K562 (cell line): ENCODE measurements around the gene LAMC1. TPM values are rescaled to one million over a fixed set of nuclear protein-coding genes. Genes with fewer than 3 reads are reported as not detected.

ENCODE experiments used
- ATAC-seq: fragments of 200-7000 bp; cut with Tn5 transposase; 3 replicates; pipeline ENCODE4 v1.9.1; 2020; ENCODE audit warnings: moderate library complexity
- BruUV-seq: library from RNA; stranded (reverse); fragments of 400-500 nt; replicated peaks from 2 replicates; lab custom pipeline; 2021; lab: Mats Ljungman, UMichigan
- CTCF ChIA-PET: fragments of 300-600 bp; formaldehyde crosslinking; extraction: SDS; loops from one replicate; lab custom pipeline; 2021; ENCODE audit warnings: low intra/inter-chr PET ratio; lab: Yijun Ruan, JAX
- POLR2A ChIA-PET: fragments of 300-600, 350-650 bp; sonication (Branson Sonifier 250); formaldehyde crosslinking; extraction: SDS; loops from one replicate; lab custom pipeline; 2021; ENCODE audit warnings: antibody characterized with exemption, inconsistent platforms; lab: Yijun Ruan, JAX
- DNase-seq, 4 experiments: peaks; one replicate each; pipeline versions ENCODE4 v3.0.0 to v3.0.0-alpha.2; 2011 to 2018; ENCODE audit warnings: low spot score in 3 of 4, mixed read lengths in 3 of 4; ENCODE audit errors: extremely low read depth in 1 of 4
- FAIRE-seq: peaks from 2 replicates; lab custom pipeline; 2011; peaks lifted over from hg19 to GRCh38; lab: Jason Lieb, UNC
- H2AFZ ChIP-seq: 2 replicates; pipeline ENCODE4 v1.6.0; 2011; ENCODE audit warnings: low read depth, low read length, control low read depth, inconsistent platforms
- H3K27ac ChIP-seq: fragments of 200-600 bp; 3 replicates; pipeline ENCODE4 v1.8.0; 2011; ENCODE audit warnings: low read depth, mild to moderate bottlenecking, control low read depth, inconsistent platforms, low read length, moderate library complexity, mixed read lengths; ENCODE audit errors: extremely low read depth
- H3K27me3 ChIP-seq, 2 experiments: fragments of 300-600 bp in 1 of 2; 2 replicates in 1 of 2; 3 replicates in 1 of 2; pipeline versions ENCODE4 v1.6.0 to v1.8.0; 2011; ENCODE audit warnings: inconsistent platforms in 2 of 2, low read length in 2 of 2, mild to moderate bottlenecking in 1 of 2, mixed read lengths in 1 of 2, moderate library complexity in 1 of 2; ENCODE audit not compliant: control insufficient read depth in 2 of 2, insufficient read depth in 2 of 2
- H3K36me3 ChIP-seq: fragments of 300-600 bp; 3 replicates; pipeline ENCODE4 v1.8.0; 2011; ENCODE audit warnings: mild to moderate bottlenecking, low read length, inconsistent platforms; ENCODE audit not compliant: control insufficient read depth, insufficient read depth
- H3K4me1 ChIP-seq, 2 experiments: fragments of 200-600 bp in 1 of 2; replicated peaks in 1 of 2; 2 replicates in 1 of 2; 3 replicates in 1 of 2; pipeline versions ENCODE4 v1.5.1 to v1.8.0; 2011; ENCODE audit warnings: inconsistent platforms in 2 of 2, low read length in 2 of 2, mild to moderate bottlenecking in 1 of 2, mixed read lengths in 1 of 2, moderate library complexity in 1 of 2; ENCODE audit not compliant: control insufficient read depth in 2 of 2, insufficient read depth in 2 of 2
- H3K4me2 ChIP-seq: 2 replicates; pipeline ENCODE4 v1.6.1; 2011; ENCODE audit warnings: low read length, control low read depth, inconsistent platforms, mixed read lengths; ENCODE audit not compliant: insufficient read depth
- H3K4me3 ChIP-seq: fragments of 200-600 bp; sonication (generic), shearing (Covaris generic); 2 replicates; pipeline ENCODE4 v1.5.1; 2016; ENCODE audit warnings: control low read depth, inconsistent platforms
- H3K79me2 ChIP-seq: fragments of 200-600 bp; 3 replicates; pipeline ENCODE4 v1.8.0; 2011; ENCODE audit warnings: low read length, inconsistent platforms; ENCODE audit not compliant: control insufficient read depth, insufficient read depth
- H3K9ac ChIP-seq, 2 experiments: 2 replicates each; pipeline versions ENCODE4 v1.6.0 to v1.6.1; 2011; ENCODE audit warnings: low read depth in 2 of 2, low read length in 2 of 2, control low read depth in 1 of 2, inconsistent platforms in 1 of 2, mild to moderate bottlenecking in 1 of 2, mixed read lengths in 1 of 2; ENCODE audit not compliant: insufficient read depth in 1 of 2
- H3K9me1 ChIP-seq: one replicate; pipeline ENCODE4 v1.6.0; 2011; ENCODE audit warnings: inconsistent platforms, mild to moderate bottlenecking, low read length, moderate library complexity; ENCODE audit not compliant: control insufficient read depth, insufficient read depth
- H3K9me3 ChIP-seq: replicated peaks from 2 replicates; pipeline ENCODE4 v1.5.1; 2011; ENCODE audit warnings: low read depth, low read length, inconsistent platforms; ENCODE audit not compliant: control insufficient read depth, insufficient read depth
- H4K20me1 ChIP-seq: replicated peaks from 2 replicates; pipeline ENCODE4 v1.6.1; 2011; ENCODE audit warnings: low read length, inconsistent platforms, mixed read lengths; ENCODE audit not compliant: control insufficient read depth, insufficient read depth
- ELF4 ChIP-seq: fragments of 450-650 bp; formaldehyde crosslinking; IDR thresholded peaks from 2 replicates; pipeline ENCODE4 v1.4.0; 2022; ENCODE audit warnings: missing genetic modification characterization
- EP300 ChIP-seq: IDR thresholded peaks from 2 replicates; pipeline ENCODE4 v1.6.1; 2012; ENCODE audit warnings: low read length, improper control_type of control experiment
- MCM5 ChIP-seq: fragments of 450-650 bp; IDR thresholded peaks from 2 replicates; pipeline ENCODE4 v1.6.1; 2016; ENCODE audit warnings: low read depth
- NCOA4 ChIP-seq: fragments of 450-650 bp; IDR thresholded peaks from 2 replicates; pipeline ENCODE4 v1.6.1; 2018; ENCODE audit warnings: mild to moderate bottlenecking; ENCODE audit not compliant: partially characterized antibody
- NEUROD1 ChIP-seq: fragments of 150-350 bp; IDR thresholded peaks from 2 replicates; pipeline ENCODE4 v1.6.1; 2014; ENCODE audit warnings: borderline replicate concordance, low read length, low read depth; ENCODE audit not compliant: partially characterized antibody
- NFE2L1 ChIP-seq: fragments of 450-650 bp; IDR thresholded peaks from 2 replicates; pipeline ENCODE4 v1.6.1; 2016; ENCODE audit warnings: missing genetic modification characterization, low read depth, mild to moderate bottlenecking, missing compliant biosample characterization, moderate library complexity, borderline replicate concordance
- NFXL1 ChIP-seq: fragments of 450-650 bp; formaldehyde crosslinking; IDR thresholded peaks from 2 replicates; pipeline ENCODE4 v1.4.0; 2021; ENCODE audit warnings: mild to moderate bottlenecking
- NUFIP1 ChIP-seq: fragments of 450-650 bp; IDR thresholded peaks from 2 replicates; pipeline ENCODE4 v1.6.1; 2018; ENCODE audit not compliant: partially characterized antibody
- OTX1 ChIP-seq: fragments of 450-650 bp; formaldehyde crosslinking; IDR thresholded peaks from 2 replicates; pipeline ENCODE4 v1.4.0; 2022; ENCODE audit warnings: mild to moderate bottlenecking
- POLR2AphosphoS2 ChIP-seq: IDR thresholded peaks from 2 replicates; pipeline ENCODE4 v1.6.1; 2012; ENCODE audit warnings: low read length, improper control_type of control experiment
- RBM25 ChIP-seq: fragments of 200-400 bp; formaldehyde crosslinking; IDR thresholded peaks from 2 replicates; pipeline ENCODE4 v1.6.1; 2018; ENCODE audit warnings: low read length, low read depth, moderate library complexity; ENCODE audit not compliant: severe bottlenecking
- SRSF3 ChIP-seq: fragments of 200-400 bp; formaldehyde crosslinking; IDR thresholded peaks from 2 replicates; pipeline ENCODE4 v1.6.1; 2016; ENCODE audit warnings: mild to moderate bottlenecking, low read length, moderate library complexity; ENCODE audit not compliant: insufficient read depth
- TAF9B ChIP-seq: fragments of 450-650 bp; IDR thresholded peaks from 2 replicates; pipeline ENCODE4 v1.6.1; 2018; ENCODE audit warnings: mild to moderate bottlenecking; ENCODE audit not compliant: partially characterized antibody
- XRCC4 ChIP-seq: IDR thresholded peaks from one replicate; pipeline ENCODE4 v1.6.1; 2011; ENCODE audit not compliant: insufficient read depth, insufficient read length; ENCODE audit errors: extremely low read depth
- WGBS: fragments of 100-300 bp; shearing (Covaris generic); methylation state at CpG from one replicate; pipeline ENCODE4 v1.1.6; 2016; ENCODE audit warnings: low coverage, mixed read lengths; ENCODE audit not compliant: insufficient coverage; ENCODE audit errors: missing lambda C conversion rate; 5-methylcytosine and 5-hydroxymethylcytosine counted together
- in situ Hi-C: fragments of 300-500 bp; cut with MboI; formaldehyde crosslinking; loops from 4 replicates; pipeline ENCODE4 v1.15.0; 2018; ENCODE audit warnings: inconsistent platforms, mixed read lengths
- intact Hi-C: fragments of 100-400 bp; cut with micrococcal nuclease; formaldehyde crosslinking; loops from 2 replicates; pipeline ENCODE4 v1.14.2; 2022
- polyA plus RNA-seq, 8 experiments: library from polyadenylated mRNA; depleted of rRNA in 4 of 8; stranded (reverse) in 5 of 8; unstranded in 3 of 8; fragments of >200 nt; fragmentation: Nextera tagmentation in 2 of 8; fragmentation: Illumina TruSeq in 1 of 8; extraction: Ambion mirVana in 2 of 8; extraction: Trizol in 1 of 8; gene quantifications; 2 replicates each; pipeline versions ENCODE4 v1.2.1 to v1.2.3, GENCODE V29; 2011 to 2014; ENCODE audit warnings: inconsistent platforms in 1 of 8, missing spikeins in 1 of 8
- total RNA-seq, 7 experiments: library from RNA; depleted of rRNA in 6 of 7; stranded (reverse); fragments of >200 nt in 6 of 7; fragmentation: Illumina TruSeq in 2 of 7; extraction: Trizol in 2 of 7; gene quantifications; 2 replicates each; pipeline versions ENCODE4 v1.2.1 to v1.2.3, GENCODE V29; 2011 to 2021; ENCODE audit warnings: low replicate concordance in 1 of 7
- TF ChIP-seq, protein P1 (sequence below): sonication (generic); formaldehyde crosslinking; IDR thresholded peaks from 2 replicates; pipeline ENCODE4 v1.8.1; 2023; ENCODE audit warnings: mild to moderate bottlenecking, missing genetic modification reagents, moderate library complexity
- TF ChIP-seq, protein P2 (sequence below): fragments of 250-450 bp; sonication (Bioruptor Pico); IDR thresholded peaks from 2 replicates; pipeline ENCODE4 v1.5.0; 2020; ENCODE audit warnings: mild to moderate bottlenecking

Gene LAMC1
- total and polyA plus RNA-seq, 9 of the 15 experiments (the other 6 are each of a cell fraction or from before 2014, with no cell fraction given), result 0.07 to 0.71 (median 0.13) TPM; not detected in 2

DNA sequence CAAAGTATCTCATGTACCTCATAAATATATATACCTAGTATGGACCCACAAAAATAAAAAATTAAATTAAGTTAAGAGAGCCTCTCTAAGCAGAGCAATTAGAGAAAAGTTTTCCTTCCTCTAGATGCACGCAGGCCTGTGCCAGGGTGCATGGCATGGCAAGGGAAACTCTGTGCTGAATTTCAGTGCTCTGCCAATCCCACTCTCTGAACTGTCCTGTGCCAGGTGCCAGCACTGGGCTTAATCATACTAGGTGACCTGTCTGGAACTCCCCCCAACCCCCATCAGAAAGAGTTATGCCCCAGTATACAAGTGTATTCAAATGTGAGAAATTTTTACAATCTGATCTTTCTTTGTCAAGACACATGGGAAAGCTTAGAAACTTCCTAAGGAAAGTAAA, 152.4 kb downstream of the LAMC1 start:
- Histone ChIP-seq H3K36me3 (no peaks in the 10 kb centered on the region), H3K9me3 (no peaks in the 10 kb centered on the region), H4K20me1 (no peaks in the 10 kb centered on the region), H3K27me3 (peaks cover 0 to 4% of the 10 kb centered on the region in 2 experiments; a peak in 1 of 5 replicates), H3K9ac (no peak overlapping the region), H3K4me1 (no peaks in the 10 kb centered on the region), H3K4me3 (no peak overlapping the region), H3K4me2 (no peak overlapping the region), H3K9me1 (no peaks in the 10 kb centered on the region), H3K79me2 (no peaks in the 10 kb centered on the region), H3K27ac (no peak overlapping the region), H2AFZ (no peak overlapping the region)
- intact Hi-C loops (no loop called here), in situ Hi-C loops (no loop called here)
- TF ChIP-seq, protein P1, sequence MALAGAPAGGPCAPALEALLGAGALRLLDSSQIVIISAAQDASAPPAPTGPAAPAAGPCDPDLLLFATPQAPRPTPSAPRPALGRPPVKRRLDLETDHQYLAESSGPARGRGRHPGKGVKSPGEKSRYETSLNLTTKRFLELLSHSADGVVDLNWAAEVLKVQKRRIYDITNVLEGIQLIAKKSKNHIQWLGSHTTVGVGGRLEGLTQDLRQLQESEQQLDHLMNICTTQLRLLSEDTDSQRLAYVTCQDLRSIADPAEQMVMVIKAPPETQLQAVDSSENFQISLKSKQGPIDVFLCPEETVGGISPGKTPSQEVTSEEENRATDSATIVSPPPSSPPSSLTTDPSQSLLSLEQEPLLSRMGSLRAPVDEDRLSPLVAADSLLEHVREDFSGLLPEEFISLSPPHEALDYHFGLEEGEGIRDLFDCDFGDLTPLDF, result no peak
- TF ChIP-seq ELF4 (CRISPR knock-in tag), result no peak
- TF ChIP-seq OTX1 (CRISPR knock-in tag), result no peak
- TF ChIP-seq NFE2L1, result no peak
- TF ChIP-seq, protein P2, sequence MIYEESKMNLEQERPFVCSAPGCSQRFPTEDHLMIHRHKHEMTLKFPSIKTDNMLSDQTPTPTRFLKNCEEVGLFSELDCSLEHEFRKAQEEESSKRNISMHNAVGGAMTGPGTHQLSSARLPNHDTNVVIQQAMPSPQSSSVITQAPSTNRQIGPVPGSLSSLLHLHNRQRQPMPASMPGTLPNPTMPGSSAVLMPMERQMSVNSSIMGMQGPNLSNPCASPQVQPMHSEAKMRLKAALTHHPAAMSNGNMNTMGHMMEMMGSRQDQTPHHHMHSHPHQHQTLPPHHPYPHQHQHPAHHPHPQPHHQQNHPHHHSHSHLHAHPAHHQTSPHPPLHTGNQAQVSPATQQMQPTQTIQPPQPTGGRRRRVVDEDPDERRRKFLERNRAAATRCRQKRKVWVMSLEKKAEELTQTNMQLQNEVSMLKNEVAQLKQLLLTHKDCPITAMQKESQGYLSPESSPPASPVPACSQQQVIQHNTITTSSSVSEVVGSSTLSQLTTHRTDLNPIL (CRISPR knock-in tag), result no peak
- no peak for TF ChIP-seq MCM5
- no peak for TF ChIP-seq XRCC4
- no peak for TF ChIP-seq RBM25
- TF ChIP-seq EP300, result no peak
- no peak for TF ChIP-seq NFXL1 (CRISPR knock-in tag)
- TF ChIP-seq NUFIP1, result no peak
- no peak for TF ChIP-seq NEUROD1
- TF ChIP-seq POLR2AphosphoS2, result no peak
- no peak for TF ChIP-seq NCOA4
- TF ChIP-seq SRSF3, result no peak
- no peak for TF ChIP-seq TAF9B
- ChIA-PET POLR2A (no interaction called here), CTCF (no interaction called here)
- ATAC-seq (no peak), FAIRE-seq (no peak), DNase-seq (no peak)
- 0% methylated on average over 1 of the region's 1 CpG for WGBS
- no TSS peak for BruUV-seq
